ENCODE data around the gene NR2C2.

- TF ChIP-seq POLR2A (IDR thresholded peaks at IDR 0.05) (no peak), CTCF (IDR thresholded peaks at IDR 0.05) (no peak)
Observed at GRCh38 chr3:14929310-14930074, 17.9 kb upstream of the NR2C2 start.
